GM19395 (cell line): ENCODE measurements around the gene BPIFB6.

Experiments
- ATAC-seq: cut with Tn5 transposase; IDR thresholded peaks from one replicate; pipeline ENCODE4 v1.9.1; 2021; ENCODE audit warnings: mild to moderate bottlenecking, moderate library complexity; ENCODE audit not compliant: unreplicated experiment

BPIFB6 gene

GRCh38 chr20:33082546-33082945, 51.1 kb downstream of the BPIFB6 start:
- ATAC-seq: no peak

GRCh38 chr20:33083544-33084340, 52.3 kb downstream of the BPIFB6 start:
- ATAC-seq: no peak

DNA sequence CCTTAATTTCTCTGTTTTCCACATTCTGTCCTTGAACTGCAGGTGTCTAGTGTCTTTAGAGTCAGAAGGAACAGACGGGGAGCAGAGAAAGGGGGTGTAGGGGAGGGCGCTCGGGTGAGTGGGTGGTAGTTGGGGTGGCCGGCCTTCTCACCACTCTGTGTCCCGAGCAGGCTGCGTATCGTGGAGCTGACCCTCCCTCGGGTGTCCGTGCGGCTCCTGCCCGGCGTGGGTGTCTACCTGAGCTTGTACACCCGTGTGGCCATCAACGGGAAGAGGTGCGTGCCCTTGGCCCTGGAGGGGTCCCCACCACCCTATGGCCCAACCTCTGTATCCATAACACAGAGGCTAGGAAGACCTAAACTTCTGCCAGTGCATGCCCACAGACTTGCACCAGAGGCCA, 53.3 kb downstream of the BPIFB6 start:
- ATAC-seq: no peak

DNA sequence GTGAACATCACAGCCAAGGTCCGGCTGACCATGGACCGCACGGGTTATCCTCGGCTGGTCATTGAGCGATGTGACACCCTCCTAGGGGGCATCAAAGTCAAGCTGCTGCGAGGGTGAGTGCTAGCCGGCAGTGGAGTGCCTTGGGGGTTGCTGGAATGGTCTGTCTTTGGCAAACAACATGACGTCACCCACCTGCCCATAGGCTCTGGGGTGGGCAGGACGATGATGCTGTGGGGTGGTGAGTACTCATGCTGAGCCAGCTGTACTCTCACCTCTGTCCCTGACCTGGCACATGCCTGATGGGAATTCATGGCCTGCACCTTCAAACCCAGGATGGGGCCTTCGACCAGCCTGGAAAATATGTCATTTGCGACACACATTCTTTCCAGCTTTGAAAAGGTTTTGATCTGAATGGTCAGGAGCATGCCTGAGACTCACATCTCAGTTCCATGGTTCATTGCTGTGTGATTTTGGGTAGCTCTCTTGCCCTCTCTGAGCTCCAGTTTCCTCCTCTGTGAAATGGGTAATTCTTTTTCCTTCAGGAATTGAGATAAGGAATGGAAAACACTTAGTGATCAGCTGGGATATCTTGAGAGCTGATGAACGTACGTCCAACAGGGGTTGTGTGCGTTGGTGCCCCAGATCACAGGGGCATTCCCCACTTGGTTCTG, 54.7 kb downstream of the BPIFB6 start:
- ATAC-seq: no peak

DNA sequence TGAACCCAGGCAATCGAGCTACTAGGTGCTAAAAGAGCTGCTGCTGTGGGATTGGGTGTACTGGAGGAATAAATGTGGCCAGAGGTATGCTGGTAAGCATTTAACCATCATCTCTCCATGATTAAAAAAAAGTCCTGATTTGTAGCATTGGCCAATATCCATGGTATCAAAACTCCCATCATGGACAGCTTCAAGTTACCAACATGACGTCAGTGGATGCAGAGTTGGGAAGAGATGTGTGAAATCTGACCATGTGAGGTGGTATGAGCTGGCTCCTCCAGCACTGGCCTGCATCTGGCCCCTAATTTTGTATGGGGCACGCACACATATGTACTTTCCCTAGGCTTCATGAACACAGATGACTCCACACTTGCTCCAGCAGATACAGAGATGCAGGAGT, 59.7 kb downstream of the BPIFB6 start:
- no peak for ATAC-seq

DNA sequence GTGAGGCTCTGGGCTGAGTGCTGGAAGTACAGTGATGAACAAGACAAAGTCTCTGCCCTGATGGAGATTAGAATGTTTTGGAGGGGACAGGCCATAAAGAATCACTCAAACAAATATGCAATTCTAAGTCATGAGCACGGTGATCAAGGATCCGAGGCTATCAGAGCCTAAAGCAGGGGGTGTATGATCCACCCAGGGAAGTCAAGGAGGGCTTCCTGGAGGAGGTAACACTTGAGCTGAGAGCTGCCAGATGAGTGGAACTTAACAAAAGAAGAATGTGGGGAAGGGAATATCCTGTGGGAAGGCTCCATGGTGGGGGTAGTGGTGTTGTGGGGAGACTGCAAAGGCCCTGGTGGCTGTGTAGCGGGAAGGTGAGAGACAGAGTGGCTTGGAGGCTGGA, 60.2 kb downstream of the BPIFB6 start:
- ATAC-seq: no peak

- no peak for ATAC-seq
Measured at GRCh38 chr20:33092361-33092760, 60.9 kb downstream of the BPIFB6 start.

DNA sequence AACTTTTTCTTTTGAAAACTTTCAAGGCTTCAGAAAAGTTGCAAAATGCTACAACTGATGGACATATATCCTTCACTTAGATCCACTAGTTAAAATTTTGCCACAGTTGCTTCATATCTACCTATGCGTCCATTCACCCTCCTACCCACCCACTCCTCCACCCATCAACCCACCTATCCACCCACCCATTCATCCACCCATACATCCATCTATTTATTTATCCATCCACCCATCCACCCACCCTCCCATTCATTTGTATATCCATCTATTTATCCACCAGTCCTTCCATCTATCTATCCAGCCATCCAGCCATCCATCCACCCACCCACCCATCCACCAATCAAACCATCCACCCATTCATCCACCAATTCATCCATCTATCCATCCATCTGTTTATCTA, 61.6 kb downstream of the BPIFB6 start:
- no peak for ATAC-seq

DNA sequence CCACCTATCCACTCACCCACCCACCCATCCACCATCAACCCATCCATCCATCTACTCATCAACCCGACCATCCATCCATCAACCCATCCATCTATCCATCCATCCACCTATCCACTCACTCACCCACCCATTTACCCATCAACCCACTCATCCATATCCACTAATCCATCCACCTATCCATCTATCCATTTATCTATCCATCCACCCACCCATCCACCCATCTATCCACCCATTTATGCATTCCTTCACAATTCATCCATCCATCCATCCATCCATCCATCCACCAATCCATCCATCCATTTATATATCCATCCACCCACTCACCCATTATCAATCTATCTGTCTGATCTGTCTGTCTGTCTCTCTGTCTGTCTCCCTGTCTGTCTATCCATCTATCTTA, 62.1 kb downstream of the BPIFB6 start:
- no peak for ATAC-seq
